ENCODE results near the gene PHF21B. TPM values are rescaled to one million over a fixed set of nuclear protein-coding genes. Genes with fewer than 3 reads are reported as not detected.

PHF21B gene
- total RNA-seq, 1 experiment from 2014 or later, result 4.5 TPM

- Histone ChIP-seq H3K4me3 (ENCODE audit: low read depth in 2 of 2, low read length in 2 of 2) (no peak overlapping the region), H3K27me3 (ENCODE audit: control insufficient read depth, insufficient read depth, low read length) (no peaks in the 10 kb centered on the region), H3K9me3 (ENCODE audit: control insufficient read depth, insufficient read depth, low read depth, low read length) (no peaks in the 10 kb centered on the region), H3K27ac (ENCODE audit: low read length) (no peak overlapping the region), H3K4me1 (ENCODE audit: control insufficient read depth, insufficient read depth, low read length) (no peaks in the 10 kb centered on the region), H3K36me3 (ENCODE audit: control insufficient read depth, insufficient read depth, low read length) (no peaks in the 10 kb centered on the region)
- TF ChIP-seq TCF7L2 (IDR thresholded peaks at IDR 0.05; ENCODE audit: low read depth, low read length) (no peak), POLR2AphosphoS5 (IDR thresholded peaks at IDR 0.05; ENCODE audit: low read depth, low read length) (no peak), CTCF (IDR thresholded peaks at IDR 0.05) (no peak), SIN3A (IDR thresholded peaks at IDR 0.05; ENCODE audit: borderline replicate concordance, insufficient read depth, low read depth, low read length) (no peak), REST (IDR thresholded peaks at IDR 0.05; ENCODE audit: insufficient read depth in 1 of 2, low read depth in 2 of 2, low read length in 1 of 2) (no peak)
- in situ Hi-C loops (cut with HindIII; ENCODE audit: low pct_unique_long_range_greater_than_20kb, low sequenced_read_pairs), result no loop called here
- ATAC-seq (no peak), DNase-seq (ENCODE audit: low read depth, low spot score) (no peak)
- ChIA-PET CTCF (no interaction called here), POLR2A (no interaction called here)
- BruUV-seq (replicated peaks), result no TSS peak
- intact Hi-C loops (cut with micrococcal nuclease; ENCODE audit: unreplicated experiment), result no loop called here
Observed at GRCh38 chr22:45001653-45002052, 8.2 kb downstream of the PHF21B start.

GRCh38 chr22:45000330-45000729 lies 9.5 kb downstream of the PHF21B start:
- Histone ChIP-seq H3K4me1 (ENCODE audit: control insufficient read depth, insufficient read depth, low read length) (no peaks in the 10 kb centered on the region), H3K36me3 (ENCODE audit: control insufficient read depth, insufficient read depth, low read length) (no peaks in the 10 kb centered on the region), H3K4me3 (ENCODE audit: low read depth in 2 of 2, low read length in 2 of 2) (no peak overlapping the region), H3K27ac (ENCODE audit: low read length) (no peak overlapping the region), H3K9me3 (ENCODE audit: control insufficient read depth, insufficient read depth, low read depth, low read length) (no peaks in the 10 kb centered on the region), H3K27me3 (ENCODE audit: control insufficient read depth, insufficient read depth, low read length) (no peaks in the 10 kb centered on the region)
- CTCF ChIA-PET, result no interaction called here
- intact Hi-C loops (cut with micrococcal nuclease; ENCODE audit: unreplicated experiment), result no loop called here
- DNase-seq (ENCODE audit: low read depth, low spot score), result no peak
- no peak for ATAC-seq
- no TSS peak for BruUV-seq (replicated peaks)
- POLR2A ChIA-PET, result no interaction called here
- TF ChIP-seq POLR2AphosphoS5 (IDR thresholded peaks at IDR 0.05; ENCODE audit: low read depth, low read length) (no peak), TCF7L2 (IDR thresholded peaks at IDR 0.05; ENCODE audit: low read depth, low read length) (no peak), REST (IDR thresholded peaks at IDR 0.05; ENCODE audit: insufficient read depth in 1 of 2, low read depth in 2 of 2, low read length in 1 of 2) (no peak), SIN3A (IDR thresholded peaks at IDR 0.05; ENCODE audit: borderline replicate concordance, insufficient read depth, low read depth, low read length) (no peak), CTCF (IDR thresholded peaks at IDR 0.05) (no peak)
- in situ Hi-C loops (cut with HindIII; ENCODE audit: low pct_unique_long_range_greater_than_20kb, low sequenced_read_pairs), result no loop called here
